HepG2 (cell line): ENCODE measurements around the gene DHRS11. TPM values are rescaled to one million over a fixed set of nuclear protein-coding genes. Genes with fewer than 3 reads are reported as not detected.

ENCODE experiments used
- AGO2 ChIP-seq: fragments of 200-400 bp; formaldehyde crosslinking; optimal IDR thresholded peaks from 2 replicates; pipeline ENCODE3; 2017; ENCODE audit warnings: mild to moderate bottlenecking, low read depth, low read length, moderate library complexity
- ARHGAP35 ChIP-seq: sonication (generic); formaldehyde crosslinking; IDR thresholded peaks from 2 replicates; pipeline ENCODE4 v1.9.0; 2022; ENCODE audit warnings: mild to moderate bottlenecking, inconsistent platforms, moderate library complexity, missing genetic modification reagents, borderline replicate concordance
- ARID3A ChIP-seq: IDR thresholded peaks from 2 replicates; pipeline ENCODE4 v1.6.1; 2012; ENCODE audit warnings: low read depth, low read length, improper control_type of control experiment
- HOXA5 ChIP-seq: sonication (generic); formaldehyde crosslinking; IDR thresholded peaks from 2 replicates; pipeline ENCODE4 v1.4.0; 2020; ENCODE audit warnings: missing genetic modification reagents
- KDM3A ChIP-seq: IDR thresholded peaks from 2 replicates; pipeline ENCODE4 v1.6.1; 2018; ENCODE audit warnings: low read depth, missing compliant biosample characterization
- KLF9 ChIP-seq: IDR thresholded peaks from 2 replicates; pipeline ENCODE4 v1.6.1; 2016; ENCODE audit warnings: low read depth
- NFYC ChIP-seq: IDR thresholded peaks from 2 replicates; pipeline ENCODE4 v1.6.1; 2016; ENCODE audit warnings: missing genetic modification reagents, missing compliant biosample characterization
- NR2C2 ChIP-seq: sonication (generic); formaldehyde crosslinking; IDR thresholded peaks from 2 replicates; pipeline ENCODE4 v1.4.0; 2020; ENCODE audit warnings: missing genetic modification reagents, mild to moderate bottlenecking, moderate library complexity, borderline replicate concordance
- SATB2 ChIP-seq: sonication (generic); formaldehyde crosslinking; IDR thresholded peaks from 2 replicates; pipeline ENCODE4 v1.5.0; 2020; ENCODE audit warnings: missing genetic modification reagents
- SOX5 ChIP-seq: IDR thresholded peaks from 2 replicates; pipeline ENCODE4 v1.6.1; 2016; ENCODE audit warnings: borderline replicate concordance
- SP140L ChIP-seq: sonication (generic); formaldehyde crosslinking; IDR thresholded peaks from 2 replicates; pipeline ENCODE4 v1.4.0; 2020; ENCODE audit warnings: missing genetic modification reagents, borderline replicate concordance
- TMF1 ChIP-seq: sonication (generic); formaldehyde crosslinking; IDR thresholded peaks from 2 replicates; pipeline ENCODE4 v1.8.1; 2022; ENCODE audit warnings: low read depth, missing genetic modification reagents
- ZFP91 ChIP-seq: sonication (generic); formaldehyde crosslinking; IDR thresholded peaks from 2 replicates; pipeline ENCODE4 v1.9.0; 2022; ENCODE audit warnings: missing genetic modification reagents, mild to moderate bottlenecking, borderline replicate concordance
- ZNF33A ChIP-seq: sonication (generic); formaldehyde crosslinking; IDR thresholded peaks from 2 replicates; pipeline ENCODE4 v1.5.1; 2020; ENCODE audit warnings: missing genetic modification reagents, mild to moderate bottlenecking, moderate library complexity, borderline replicate concordance
- ZNF432 ChIP-seq: sonication (generic); formaldehyde crosslinking; IDR thresholded peaks from 2 replicates; pipeline ENCODE4 v1.5.0; 2020; ENCODE audit warnings: missing genetic modification reagents, mild to moderate bottlenecking, borderline replicate concordance
- ZNF549 ChIP-seq: sonication (generic); formaldehyde crosslinking; IDR thresholded peaks from 2 replicates; pipeline ENCODE4 v1.5.0; 2020; ENCODE audit warnings: missing genetic modification reagents
- polyA plus RNA-seq, 8 experiments: library from polyadenylated mRNA; depleted of rRNA in 3 of 8; stranded (reverse) in 7 of 8; unstranded in 1 of 8; fragments of >200 nt; fragmentation: Illumina TruSeq in 4 of 8; extraction: Trizol in 4 of 8; gene quantifications; 2 replicates each; pipeline versions ENCODE4 v1.2.1 to v1.2.3, GENCODE V29; 2011 to 2016; ENCODE audit warnings: low read depth in 4 of 8, missing spikeins in 1 of 8, mixed read lengths in 1 of 8; ENCODE audit not compliant: insufficient read depth in 1 of 8
- total RNA-seq, 5 experiments: library from RNA; depleted of rRNA; stranded (reverse); fragments of >200 nt; fragmentation: Illumina TruSeq; extraction: Trizol; gene quantifications; 2 replicates each; pipeline ENCODE4 v1.2.3, GENCODE V29; 2016; ENCODE audit warnings: low read depth in 1 of 5
- TF ChIP-seq, protein P1 (sequence below): sonication (generic); formaldehyde crosslinking; IDR thresholded peaks from 2 replicates; pipeline ENCODE4 v1.8.1; 2023; ENCODE audit warnings: mild to moderate bottlenecking, inconsistent platforms, moderate library complexity, missing genetic modification reagents, borderline replicate concordance
- TF ChIP-seq, protein P2 (sequence below): sonication (generic); formaldehyde crosslinking; IDR thresholded peaks from 2 replicates; pipeline ENCODE4 v1.4.0; 2020; ENCODE audit warnings: missing genetic modification reagents, borderline replicate concordance

Gene DHRS11
- total and polyA plus RNA-seq, 2 of the 13 experiments (the other 11 are each of a cell fraction or from before 2014, with no cell fraction given), result 28.4 to 41.9 TPM

DNA sequence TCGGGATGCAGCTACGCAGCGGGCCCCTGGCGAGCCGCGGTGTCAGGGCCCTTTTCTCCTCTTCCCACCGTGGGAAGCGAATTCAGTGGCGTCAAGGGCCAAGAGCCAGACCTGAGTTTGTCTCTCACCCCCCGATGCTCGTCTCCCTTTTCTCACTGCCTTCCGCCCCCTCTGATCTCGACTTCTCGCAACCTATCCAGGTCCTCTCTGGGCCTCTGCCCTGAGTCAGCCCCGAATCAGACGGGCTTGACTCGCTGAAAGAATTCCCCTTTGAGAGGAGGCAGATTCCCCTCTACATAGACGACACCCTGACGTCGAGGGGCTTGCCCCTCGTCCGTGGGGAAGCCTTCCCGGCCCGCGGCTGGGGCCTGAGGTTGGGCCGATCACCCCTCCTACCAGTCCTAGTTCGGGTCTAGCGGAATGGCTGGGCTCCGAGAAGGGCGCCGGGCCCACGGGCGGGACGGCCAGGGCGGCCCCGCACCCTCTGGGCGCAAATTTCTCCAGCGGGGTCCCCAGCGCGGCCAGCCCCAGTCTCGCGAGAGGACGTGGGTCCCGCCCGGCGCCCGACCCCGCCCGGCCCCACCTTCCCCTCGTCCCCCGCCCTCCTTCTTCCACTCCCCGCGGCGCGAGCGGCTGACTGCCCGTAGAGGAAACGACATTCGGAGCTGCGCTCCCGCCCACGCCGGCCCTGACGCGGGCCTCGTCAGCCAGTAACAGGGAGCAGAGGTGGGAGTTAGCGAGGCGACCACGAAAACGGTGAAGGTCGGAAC is 47.2 kb upstream of the DHRS11 start, which contains the start of gene GGNBP2 (continued):
- TF ChIP-seq ARID3A, result no peak
- 0 out of 2 replicates have a peak, but pooled peaks have one; percentile 46 for TF ChIP-seq KDM3A
- TF ChIP-seq NFYC (CRISPR knock-in tag), result peak; percentile 7; the same call in 1 of the 2 replicates
- TF ChIP-seq HOXA5 (CRISPR knock-in tag), result 0 out of 2 replicates have a peak, but pooled peaks have one; percentile 32
- TF ChIP-seq KLF9 (CRISPR knock-in tag), result peak; percentile 10; the same call in 1 of the 2 replicates
- peak; percentile 82 for TF ChIP-seq AGO2
- TF ChIP-seq, protein P1, sequence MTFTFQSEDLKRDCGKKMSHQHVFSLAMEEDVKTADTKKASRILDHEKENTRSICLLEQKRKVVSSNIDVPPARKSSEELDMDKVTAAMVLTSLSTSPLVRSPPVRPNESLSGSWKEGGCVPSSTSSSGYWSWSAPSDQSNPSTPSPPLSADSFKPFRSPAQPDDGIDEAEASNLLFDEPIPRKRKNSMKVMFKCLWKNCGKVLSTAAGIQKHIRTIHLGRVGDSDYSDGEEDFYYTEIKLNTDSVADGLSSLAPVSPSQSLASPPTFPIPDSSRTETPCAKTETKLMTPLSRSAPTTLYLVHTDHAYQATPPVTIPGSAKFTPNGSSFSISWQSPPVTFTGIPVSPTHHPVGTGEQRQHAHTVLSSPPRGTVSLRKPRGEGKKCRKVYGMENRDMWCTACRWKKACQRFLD (CRISPR knock-in tag), result peak; percentile 34; the same call in 1 of the 2 replicates
- peak; percentile 63; the same call in 1 of the 2 replicates for TF ChIP-seq ARHGAP35 (CRISPR knock-in tag)
- TF ChIP-seq SP140L (CRISPR knock-in tag), result no peak
- TF ChIP-seq SATB2 (CRISPR knock-in tag), result no peak
- no peak for TF ChIP-seq ZNF549 (CRISPR knock-in tag)
- peak; percentile 73 for TF ChIP-seq ZFP91
- TF ChIP-seq SOX5 (CRISPR knock-in tag), result 0 out of 2 replicates have a peak, but pooled peaks have one; percentile 2
- TF ChIP-seq TMF1 (CRISPR knock-in tag), result peak; percentile 50
- TF ChIP-seq, protein P2, sequence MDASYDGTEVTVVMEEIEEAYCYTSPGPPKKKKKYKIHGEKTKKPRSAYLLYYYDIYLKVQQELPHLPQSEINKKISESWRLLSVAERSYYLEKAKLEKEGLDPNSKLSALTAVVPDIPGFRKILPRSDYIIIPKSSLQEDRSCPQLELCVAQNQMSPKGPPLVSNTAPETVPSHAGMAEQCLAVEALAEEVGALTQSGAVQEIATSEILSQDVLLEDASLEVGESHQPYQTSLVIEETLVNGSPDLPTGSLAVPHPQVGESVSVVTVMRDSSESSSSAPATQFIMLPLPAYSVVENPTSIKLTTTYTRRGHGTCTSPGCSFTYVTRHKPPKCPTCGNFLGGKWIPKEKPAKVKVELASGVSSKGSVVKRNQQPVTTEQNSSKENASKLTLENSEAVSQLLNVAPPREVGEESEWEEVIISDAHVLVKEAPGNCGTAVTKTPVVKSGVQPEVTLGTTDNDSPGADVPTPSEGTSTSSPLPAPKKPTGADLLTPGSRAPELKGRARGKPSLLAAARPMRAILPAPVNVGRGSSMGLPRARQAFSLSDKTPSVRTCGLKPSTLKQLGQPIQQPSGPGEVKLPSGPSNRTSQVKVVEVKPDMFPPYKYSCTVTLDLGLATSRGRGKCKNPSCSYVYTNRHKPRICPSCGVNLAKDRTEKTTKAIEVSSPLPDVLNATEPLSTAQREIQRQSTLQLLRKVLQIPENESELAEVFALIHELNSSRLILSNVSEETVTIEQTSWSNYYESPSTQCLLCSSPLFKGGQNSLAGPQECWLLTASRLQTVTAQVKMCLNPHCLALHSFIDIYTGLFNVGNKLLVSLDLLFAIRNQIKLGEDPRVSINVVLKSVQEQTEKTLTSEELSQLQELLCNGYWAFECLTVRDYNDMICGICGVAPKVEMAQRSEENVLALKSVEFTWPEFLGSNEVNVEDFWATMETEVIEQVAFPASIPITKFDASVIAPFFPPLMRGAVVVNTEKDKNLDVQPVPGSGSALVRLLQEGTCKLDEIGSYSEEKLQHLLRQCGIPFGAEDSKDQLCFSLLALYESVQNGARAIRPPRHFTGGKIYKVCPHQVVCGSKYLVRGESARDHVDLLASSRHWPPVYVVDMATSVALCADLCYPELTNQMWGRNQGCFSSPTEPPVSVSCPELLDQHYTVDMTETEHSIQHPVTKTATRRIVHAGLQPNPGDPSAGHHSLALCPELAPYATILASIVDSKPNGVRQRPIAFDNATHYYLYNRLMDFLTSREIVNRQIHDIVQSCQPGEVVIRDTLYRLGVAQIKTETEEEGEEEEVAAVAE (CRISPR knock-in tag), result peak; percentile 62; the same call in 1 of the 2 replicates
- peak; percentile 50 for TF ChIP-seq NR2C2
- no peak; the same call in 1 of the 2 replicates for TF ChIP-seq ZNF33A
- no peak for TF ChIP-seq ZNF432 (CRISPR knock-in tag)
